HG03432 (cell line): ENCODE data around the gene LHFPL3.
"Not testable (repeated sequence)": the region's sequence is repeated elsewhere in the genome, so short reads cannot be mapped to it uniquely, and the experiment has no call there.

Experiments
- ATAC-seq: cut with Tn5 transposase; IDR thresholded peaks from one replicate; pipeline ENCODE4 v1.9.1; 2021; ENCODE audit warnings: mild to moderate bottlenecking, moderate library complexity; ENCODE audit not compliant: unreplicated experiment

Gene LHFPL3

GRCh38 chr7:104328296-104328969 is at the start of gene LHFPL3:
LHFPL3 (plus strand) TSS chr7:104328603.
- no peak for ATAC-seq

GRCh38 chr7:104281685-104282084 is 46.7 kb upstream of the LHFPL3 start:
- ATAC-seq = not testable (repeated sequence)

- no peak for ATAC-seq
These were observed 41.6 kb upstream of the LHFPL3 start for GRCh38 chr7:104286839-104287238.

- ATAC-seq = no peak
These were observed 40.3 kb upstream of the LHFPL3 start for GRCh38 chr7:104288137-104288536.

- no peak for ATAC-seq
These were observed 34.1 kb upstream of the LHFPL3 start for GRCh38 chr7:104294291-104294690.

GRCh38 chr7:104296266-104296665 is 32.1 kb upstream of the LHFPL3 start:
- ATAC-seq = no peak

- no peak for ATAC-seq
These were observed 31.5 kb upstream of the LHFPL3 start for GRCh38 chr7:104296900-104297299.

GRCh38 chr7:104299323-104299722 is 29.1 kb upstream of the LHFPL3 start:
- no peak for ATAC-seq

GRCh38 chr7:104299777-104300176 is 28.6 kb upstream of the LHFPL3 start:
- ATAC-seq = no peak

- no peak for ATAC-seq
These were observed 21.6 kb upstream of the LHFPL3 start for GRCh38 chr7:104306793-104307192.

- ATAC-seq = no peak
These were observed 10.3 kb upstream of the LHFPL3 start for GRCh38 chr7:104317948-104318629.

- no peak for ATAC-seq
These were observed 869 bp upstream of the LHFPL3 start for GRCh38 chr7:104327534-104327933.

GRCh38 chr7:104327938-104328295 is 486 bp upstream of the LHFPL3 start:
- ATAC-seq = no peak

- ATAC-seq = no peak
These were observed 795 bp downstream of the LHFPL3 start for GRCh38 chr7:104328970-104329825.

GRCh38 chr7:104341546-104341945 is 13.1 kb downstream of the LHFPL3 start:
- ATAC-seq = no peak

- ATAC-seq = no peak
These were observed 24.3 kb downstream of the LHFPL3 start for GRCh38 chr7:104352736-104353135.

GRCh38 chr7:104357166-104357565 is 28.8 kb downstream of the LHFPL3 start:
- ATAC-seq = no peak

GRCh38 chr7:104358446-104359132 is 30.2 kb downstream of the LHFPL3 start:
- ATAC-seq = no peak

GRCh38 chr7:104362756-104363155 is 34.4 kb downstream of the LHFPL3 start:
- no peak for ATAC-seq

GRCh38 chr7:104363355-104363754 is 35.0 kb downstream of the LHFPL3 start:
- no peak for ATAC-seq

- ATAC-seq = no peak
These were observed 38.0 kb downstream of the LHFPL3 start for GRCh38 chr7:104366390-104366789.
